Mesangial cell (primary cell): ENCODE measurements around the gene ANP32E. TPM values are rescaled to one million over a fixed set of nuclear protein-coding genes. Genes with fewer than 3 reads are reported as not detected.

ENCODE experiments used
- total RNA-seq: library from RNA; depleted of rRNA; stranded (reverse); fragments of >200 nt; gene quantifications from 2 replicates; pipeline ENCODE4 v1.2.3, GENCODE V29; 2015

ANP32E gene
- 6.5 and 20.9 TPM in 2 replicates for total RNA-seq

DNA sequence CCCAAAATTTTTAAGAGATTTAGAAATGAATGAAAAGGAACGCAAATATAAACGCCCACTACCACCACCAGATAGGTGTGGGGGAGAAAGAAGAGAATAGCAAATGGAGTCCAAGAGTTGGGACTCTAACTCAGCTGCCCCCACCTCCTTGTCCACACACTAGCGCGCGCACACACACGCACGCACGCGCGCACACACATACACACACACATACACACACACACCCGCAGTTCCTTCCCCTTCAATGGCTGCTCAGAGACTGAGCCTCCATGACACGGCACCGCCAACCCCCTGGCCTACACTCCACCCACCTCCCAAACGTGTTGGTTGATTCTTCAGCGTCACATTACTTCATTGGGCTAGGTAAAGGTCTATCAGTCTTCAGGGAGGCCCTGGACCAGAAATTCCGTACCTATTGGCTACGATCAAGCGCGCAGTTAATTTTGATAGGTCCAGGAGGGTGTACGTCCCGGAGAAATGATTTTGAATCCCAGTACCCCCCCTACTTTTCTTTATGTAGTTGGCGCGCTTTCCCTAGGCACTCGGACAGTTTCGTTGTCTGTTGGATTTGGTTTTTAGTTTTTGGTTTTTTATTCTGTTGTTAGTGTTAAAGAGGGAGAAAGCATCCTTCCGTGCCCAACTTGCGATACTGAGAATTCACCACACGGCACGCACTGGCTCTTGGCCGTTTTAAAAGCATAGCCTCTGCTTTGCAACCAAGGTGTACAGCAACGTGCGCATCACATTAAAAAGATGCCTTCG lies at the start of gene ANP32E:
ANP32E (minus strand) TSS at position 261 of the 762 bp plus-strand sequence. CDS start 326 bp downstream, outside the sequence.

DNA sequence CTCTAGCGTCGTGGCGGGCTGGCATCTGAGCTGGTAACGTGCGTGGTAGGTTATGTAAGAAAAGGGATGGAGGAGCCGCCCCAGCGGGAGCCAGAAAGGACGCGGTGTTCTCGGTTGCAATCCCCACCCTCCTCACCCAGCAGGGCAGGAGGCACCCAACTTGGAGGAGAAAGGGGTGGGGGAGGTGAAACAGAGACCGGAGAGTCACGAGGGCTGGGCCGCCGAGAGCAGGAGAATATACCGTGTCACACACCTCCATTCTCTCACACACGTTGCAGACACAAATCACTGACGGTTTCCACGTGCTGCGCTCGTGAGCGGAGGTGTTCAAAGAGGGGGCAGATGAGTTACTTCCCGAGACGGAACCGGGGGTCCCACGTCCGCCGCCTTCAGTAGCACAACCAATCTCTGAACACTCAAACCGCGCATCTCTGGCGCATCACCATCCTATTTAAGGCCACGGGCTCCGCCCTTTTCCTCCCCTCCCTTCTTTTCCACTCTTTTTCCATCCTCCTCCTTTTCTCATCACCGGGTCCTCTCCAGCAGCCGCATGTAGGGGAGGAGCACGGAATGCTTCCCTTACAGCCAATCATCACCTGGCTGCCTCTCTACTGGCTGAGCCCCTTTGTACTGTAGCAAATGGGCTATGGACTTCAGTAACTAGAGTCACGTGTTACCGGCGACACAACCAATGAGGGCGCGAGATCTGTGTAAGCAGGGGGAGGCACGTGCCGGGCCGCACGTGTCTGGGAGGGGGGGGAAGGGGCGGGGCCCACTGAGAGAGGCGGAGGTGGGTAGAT lies 46.0 kb upstream of the ANP32E start, which contains the start of gene CIART:
CIART (plus strand) TSS at position 797 of the 800 bp plus-strand sequence. CDS start 714 bp downstream, outside the sequence.

DNA sequence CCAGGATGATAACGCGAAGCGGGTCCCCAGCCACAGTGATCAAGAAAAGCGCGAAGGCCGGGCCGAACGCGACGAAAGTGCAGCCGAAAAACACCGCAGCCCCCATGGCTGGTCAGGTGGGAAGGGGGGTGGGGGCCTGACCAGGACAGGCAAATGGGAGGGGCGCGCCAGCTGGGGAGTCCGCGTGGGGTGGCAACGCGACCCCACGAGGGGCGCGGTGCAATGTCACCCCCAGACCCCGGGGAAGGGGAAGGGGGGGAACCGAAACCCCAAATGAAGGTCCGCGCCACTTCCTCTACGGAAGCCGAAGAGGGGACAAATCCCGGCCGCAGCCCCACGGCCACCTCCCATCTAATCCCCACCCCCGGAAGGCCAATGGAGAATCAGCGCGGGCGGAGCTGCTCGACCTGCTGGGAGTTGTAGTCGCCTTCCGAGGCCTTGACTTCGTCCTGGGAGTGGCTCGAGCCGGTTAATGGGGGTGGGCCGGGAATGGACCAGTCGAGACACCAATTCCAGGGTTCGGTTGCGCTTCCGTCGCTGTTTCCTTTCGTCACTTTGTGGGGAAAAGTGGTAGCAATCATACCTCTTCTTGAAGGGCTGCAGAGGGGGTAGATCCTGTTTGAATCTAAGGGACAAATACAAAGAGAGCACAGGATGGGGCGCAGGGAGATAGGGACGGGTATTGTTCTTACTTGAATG lies 32.9 kb upstream of the ANP32E start, which contains the start of gene APH1A:
APH1A (minus strand) TSS at position 312 of the 699 bp plus-strand sequence; CDS start at position 106, 206 bp downstream.

DNA sequence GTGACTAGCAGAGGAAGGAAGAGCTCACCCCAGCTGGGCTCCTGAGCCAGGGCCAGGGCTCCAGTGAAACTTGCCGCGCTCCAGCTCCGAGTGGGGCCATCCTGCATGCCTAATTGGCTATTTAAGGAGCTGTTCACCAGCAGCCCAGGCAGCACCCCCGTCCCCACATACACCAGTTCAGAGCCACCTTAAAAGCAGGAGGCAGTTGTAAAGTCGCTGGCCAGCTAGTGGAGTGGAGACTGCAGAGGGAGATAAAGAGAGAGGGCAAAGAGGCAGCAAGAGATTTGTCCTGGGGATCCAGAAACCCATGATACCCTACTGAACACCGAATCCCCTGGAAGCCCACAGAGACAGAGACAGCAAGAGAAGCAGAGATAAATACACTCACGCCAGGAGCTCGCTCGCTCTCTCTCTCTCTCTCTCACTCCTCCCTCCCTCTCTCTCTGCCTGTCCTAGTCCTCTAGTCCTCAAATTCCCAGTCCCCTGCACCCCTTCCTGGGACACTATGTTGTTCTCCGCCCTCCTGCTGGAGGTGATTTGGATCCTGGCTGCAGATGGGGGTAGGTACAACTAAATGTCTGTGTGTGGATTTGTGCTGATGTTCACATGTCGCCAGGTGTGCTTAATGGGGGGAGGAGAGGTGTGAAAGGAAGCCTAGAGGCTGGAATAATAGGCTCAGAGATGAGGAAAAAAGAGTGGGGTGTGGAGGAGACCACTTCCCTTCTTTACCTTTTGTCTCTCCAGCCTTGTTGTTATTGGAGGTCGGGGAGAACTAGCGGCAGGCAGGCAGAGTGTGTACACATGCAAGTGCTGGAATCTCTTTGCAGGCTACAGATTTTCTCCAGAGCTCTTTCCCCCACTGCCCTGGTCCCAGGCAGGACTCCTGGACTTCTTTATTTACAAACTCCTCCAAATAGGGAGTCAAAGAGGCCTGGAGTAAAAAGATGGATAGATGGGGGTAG lies 22.0 kb upstream of the ANP32E start, which contains the start of gene CA14:
CA14 (plus strand) TSS at position 151 of the 962 bp plus-strand sequence; CDS start at position 506, 355 bp downstream.

Other genes with a start within 250 kb of the ANP32E start
- gene OTUD7B, start 225.4 kb downstream of the ANP32E start, total RNA-seq = 5.9 and 11.2 TPM in 2 replicates
- gene VPS45, start 168.3 kb downstream of the ANP32E start, total RNA-seq = 18.5 and 19.9 TPM in 2 replicates
- 73.7 and 75.3 TPM in 2 replicates for gene PLEKHO1, start 86.2 kb downstream of the ANP32E start, total RNA-seq
- gene CA14, start 21.7 kb upstream of the ANP32E start, total RNA-seq = not detected in 2 replicates
- gene APH1A, start 32.9 kb upstream of the ANP32E start, total RNA-seq = 109 and 126 TPM in 2 replicates
- gene C1orf54, start 36.7 kb upstream of the ANP32E start, total RNA-seq = 1.5 and 2.4 TPM in 2 replicates
- 0.81 and 4.9 TPM in 2 replicates for gene CIART, start 46.4 kb upstream of the ANP32E start, total RNA-seq
- gene MRPS21, start 57.7 kb upstream of the ANP32E start, total RNA-seq = 37.9 and 43.8 TPM in 2 replicates
- gene PRPF3, start 85.4 kb upstream of the ANP32E start, total RNA-seq = 16.0 and 21.3 TPM in 2 replicates
- 9.3 and 14.5 TPM in 2 replicates for gene RPRD2, start 128.0 kb upstream of the ANP32E start, total RNA-seq